HepG2 (cell line): ENCODE results near the gene FHIT.

ENCODE experiments used
- JUND ChIP-seq: sonication (generic); formaldehyde crosslinking; IDR thresholded peaks from 2 replicates; pipeline ENCODE4 v1.8.0; 2022; ENCODE audit warnings: mild to moderate bottlenecking, missing genetic modification reagents
- ZKSCAN5 ChIP-seq: sonication (generic); formaldehyde crosslinking; IDR thresholded peaks from 2 replicates; pipeline ENCODE4 v1.5.1; 2020; ENCODE audit warnings: mild to moderate bottlenecking, missing genetic modification reagents
- TF ChIP-seq, protein P1 (sequence below): sonication (generic); formaldehyde crosslinking; IDR thresholded peaks from 2 replicates; pipeline ENCODE4 v1.5.0; 2020; ENCODE audit warnings: mild to moderate bottlenecking, missing genetic modification reagents, moderate library complexity

DNA sequence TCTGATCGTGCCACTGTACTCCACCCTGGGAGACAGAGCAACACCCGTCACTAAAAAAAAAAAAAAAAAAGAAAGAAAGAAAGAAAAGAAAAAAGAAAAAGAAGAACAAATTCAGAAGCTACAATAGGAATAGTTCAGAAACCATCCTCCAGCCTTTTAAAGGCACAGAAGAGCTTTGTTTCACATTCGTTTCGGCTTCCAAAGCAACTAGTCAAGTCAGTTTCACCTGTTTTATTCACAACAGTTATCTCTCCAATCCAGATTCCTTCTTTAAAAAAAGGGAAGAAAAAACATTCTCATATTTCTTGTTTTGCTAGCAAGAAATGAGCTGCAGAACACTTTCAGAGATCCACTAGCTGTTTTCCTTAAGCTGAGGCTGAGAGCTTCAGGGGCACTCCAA, 1433.7 kb downstream of the FHIT start:
- TF ChIP-seq ZKSCAN5 (CRISPR knock-in tag) = no peak
- TF ChIP-seq, protein P1, sequence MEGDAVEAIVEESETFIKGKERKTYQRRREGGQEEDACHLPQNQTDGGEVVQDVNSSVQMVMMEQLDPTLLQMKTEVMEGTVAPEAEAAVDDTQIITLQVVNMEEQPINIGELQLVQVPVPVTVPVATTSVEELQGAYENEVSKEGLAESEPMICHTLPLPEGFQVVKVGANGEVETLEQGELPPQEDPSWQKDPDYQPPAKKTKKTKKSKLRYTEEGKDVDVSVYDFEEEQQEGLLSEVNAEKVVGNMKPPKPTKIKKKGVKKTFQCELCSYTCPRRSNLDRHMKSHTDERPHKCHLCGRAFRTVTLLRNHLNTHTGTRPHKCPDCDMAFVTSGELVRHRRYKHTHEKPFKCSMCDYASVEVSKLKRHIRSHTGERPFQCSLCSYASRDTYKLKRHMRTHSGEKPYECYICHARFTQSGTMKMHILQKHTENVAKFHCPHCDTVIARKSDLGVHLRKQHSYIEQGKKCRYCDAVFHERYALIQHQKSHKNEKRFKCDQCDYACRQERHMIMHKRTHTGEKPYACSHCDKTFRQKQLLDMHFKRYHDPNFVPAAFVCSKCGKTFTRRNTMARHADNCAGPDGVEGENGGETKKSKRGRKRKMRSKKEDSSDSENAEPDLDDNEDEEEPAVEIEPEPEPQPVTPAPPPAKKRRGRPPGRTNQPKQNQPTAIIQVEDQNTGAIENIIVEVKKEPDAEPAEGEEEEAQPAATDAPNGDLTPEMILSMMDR = no peak
- no peak for TF ChIP-seq JUND (CRISPR knock-in tag)
